Erythroblast (primary cell): ENCODE measurements around the gene LRP1B.

ENCODE experiments used
- DNase-seq, 2 experiments: peaks; one replicate each; lab custom pipeline; 2025; lab: John Stamatoyannopoulos, UW
- GATA1 ChIP-seq: IDR thresholded peaks from 2 replicates; pipeline ENCODE4 v1.6.1; 2011; ENCODE audit warnings: low read depth, mild to moderate bottlenecking, control low read depth, low read length, moderate library complexity
- POLR2A ChIP-seq: IDR thresholded peaks from 2 replicates; pipeline ENCODE4 v1.6.1; 2011; ENCODE audit warnings: mild to moderate bottlenecking, low read length

LRP1B gene

DNA sequence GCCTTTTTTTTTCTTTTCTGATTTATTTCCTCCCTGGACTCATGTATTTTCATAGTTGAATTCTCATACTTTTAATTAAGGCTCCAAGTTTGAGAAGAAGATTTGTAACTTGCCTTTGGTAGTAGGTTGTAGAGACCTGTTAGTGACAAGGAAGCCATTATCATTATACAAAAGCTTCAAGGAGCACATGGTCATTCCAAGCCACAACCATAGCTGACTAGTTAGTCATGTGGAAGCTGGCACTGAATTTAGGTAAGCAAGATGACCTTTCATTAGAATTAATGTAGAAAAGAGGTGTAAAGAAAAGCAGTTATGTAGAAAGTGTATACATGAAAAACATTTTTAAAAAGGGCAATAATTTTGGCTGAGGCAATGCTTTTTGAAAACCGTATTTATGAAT is 89.7 kb downstream of the LRP1B start:
- TF ChIP-seq POLR2A (no peak), GATA1 (no peak)
- no peak for DNase-seq

- TF ChIP-seq GATA1 (no peak), POLR2A (no peak)
- no peak for DNase-seq
Observed at GRCh38 chr2:142040556-142040955, 90.3 kb downstream of the LRP1B start.

DNA sequence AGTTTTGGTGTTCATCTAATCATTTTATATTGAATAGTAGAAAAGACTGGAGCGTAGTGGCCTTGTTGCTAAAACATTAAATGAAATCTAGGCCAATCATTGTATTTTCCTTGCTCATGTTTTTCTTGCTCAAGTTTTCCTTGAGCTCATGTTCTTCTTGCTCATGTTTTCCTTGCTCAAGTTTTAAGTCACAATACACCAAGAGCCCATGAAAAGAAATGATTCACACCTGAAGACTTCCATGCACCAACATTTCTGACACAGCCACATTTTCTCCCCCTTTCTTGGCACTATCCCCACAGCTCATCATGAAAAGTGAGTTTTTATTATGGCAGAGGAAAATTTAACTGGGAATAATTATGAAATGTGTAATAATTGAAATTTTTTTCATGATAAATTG is 92.0 kb downstream of the LRP1B start:
- TF ChIP-seq POLR2A (no peak), GATA1 (no peak)
- no peak for DNase-seq

- DNase-seq: no peak
- TF ChIP-seq POLR2A: no peak
- TF ChIP-seq GATA1: no peak
Observed at GRCh38 chr2:142037744-142038143, 93.1 kb downstream of the LRP1B start.

GRCh38 chr2:142037066-142037465 is 93.8 kb downstream of the LRP1B start:
- TF ChIP-seq GATA1 (no peak), POLR2A (no peak)
- no peak for DNase-seq

DNA sequence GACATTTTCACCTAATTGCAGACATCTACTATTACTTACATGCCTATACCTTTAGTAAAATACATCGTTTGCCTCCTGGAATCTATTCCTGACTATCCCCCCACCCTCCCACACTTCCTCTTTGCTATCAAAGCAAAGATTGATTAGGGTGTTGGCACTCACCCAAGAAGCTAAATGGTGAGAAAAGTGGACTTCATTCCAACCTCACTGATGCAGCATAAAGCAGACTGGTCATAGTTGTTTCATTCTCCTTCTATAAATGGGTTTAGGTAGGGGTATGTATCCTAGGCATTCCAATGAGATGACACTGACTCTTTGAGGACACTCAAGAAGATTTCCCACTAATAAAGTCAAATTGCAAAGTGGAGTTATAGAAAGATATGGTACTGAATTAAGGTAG is 97.4 kb downstream of the LRP1B start:
- no peak for DNase-seq

DNA sequence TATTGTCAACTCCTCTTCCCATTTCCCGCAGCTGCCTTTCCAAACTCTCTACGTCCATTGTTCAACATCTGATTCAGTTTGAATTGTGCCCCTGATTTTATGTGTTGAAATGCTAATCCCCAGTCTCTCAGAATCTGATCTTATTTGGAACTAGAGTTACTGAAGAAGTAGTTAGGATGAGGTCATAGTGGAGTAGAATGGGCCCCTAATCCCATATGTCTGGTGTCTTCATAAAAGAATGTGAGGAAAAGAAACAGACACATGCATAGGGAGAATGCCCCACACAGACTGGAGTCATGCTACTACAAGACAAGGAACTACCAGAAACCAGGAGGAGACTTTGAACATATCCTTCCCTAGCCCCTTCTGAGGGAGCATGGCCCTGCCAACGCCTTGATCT is 99.2 kb downstream of the LRP1B start:
- no peak for TF ChIP-seq GATA1
- TF ChIP-seq POLR2A: no peak
- no peak for DNase-seq

More for the DNA sequence above, 97.4 kb downstream of the LRP1B start:
- TF ChIP-seq GATA1 (no peak), POLR2A (no peak)

DNA sequence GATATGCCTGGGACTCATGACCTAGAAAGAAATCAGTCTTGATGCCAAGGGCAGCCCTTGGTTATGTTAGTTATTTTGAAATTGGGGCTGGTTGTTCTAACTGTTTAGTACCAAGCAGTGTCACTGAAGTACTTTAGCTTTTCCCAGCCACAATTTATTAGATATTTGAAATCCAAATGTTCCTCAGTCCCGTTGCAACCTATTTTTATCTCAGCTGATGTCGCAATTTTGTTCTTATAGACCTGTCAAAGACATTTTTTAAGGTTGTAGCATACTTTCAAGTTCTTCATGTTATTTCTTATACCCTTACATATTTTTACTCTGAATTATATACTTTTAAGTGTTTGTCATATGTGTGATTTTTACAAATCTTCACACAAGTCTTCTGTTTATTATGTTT is 100.1 kb downstream of the LRP1B start:
- DNase-seq: no peak
- no peak for TF ChIP-seq POLR2A
- TF ChIP-seq GATA1: no peak

GRCh38 chr2:142029974-142030373 is 100.8 kb downstream of the LRP1B start:
- TF ChIP-seq POLR2A (no peak), GATA1 (no peak)
- DNase-seq: no peak

- TF ChIP-seq POLR2A: no peak
- no peak for TF ChIP-seq GATA1
- DNase-seq: no peak
Observed at GRCh38 chr2:142025394-142025793, 105.4 kb downstream of the LRP1B start.

DNA sequence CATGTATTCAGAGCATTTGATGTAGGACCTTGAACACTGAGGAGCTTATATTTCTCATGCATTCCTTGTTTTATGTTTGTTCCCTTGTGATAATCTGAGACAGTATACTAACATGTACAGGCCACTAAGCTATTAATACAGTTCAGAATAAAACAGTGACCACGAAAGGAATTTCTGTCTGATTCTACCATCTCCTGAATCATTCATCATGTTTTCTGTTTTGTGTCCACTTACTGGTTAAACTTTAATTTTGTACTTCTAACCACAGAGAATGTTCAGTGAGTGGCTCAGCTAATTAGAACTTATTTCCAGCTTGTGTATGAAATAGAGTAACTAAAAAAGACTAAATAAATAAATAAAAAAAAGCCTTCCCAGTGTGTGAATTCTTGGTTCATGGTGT is 110.4 kb downstream of the LRP1B start:
- DNase-seq: no peak
- TF ChIP-seq POLR2A (no peak), GATA1 (no peak)

- TF ChIP-seq POLR2A (no peak), GATA1 (no peak)
- no peak for DNase-seq
Observed at GRCh38 chr2:142014536-142014935, 116.3 kb downstream of the LRP1B start.

GRCh38 chr2:142012797-142013196 is 118.0 kb downstream of the LRP1B start:
- no peak for TF ChIP-seq GATA1
- TF ChIP-seq POLR2A: no peak
- DNase-seq: no peak

GRCh38 chr2:142010477-142011270 is 120.1 kb downstream of the LRP1B start:
- no peak for DNase-seq
- TF ChIP-seq GATA1: no peak
- no peak for TF ChIP-seq POLR2A

GRCh38 chr2:142008135-142008744 is 122.6 kb downstream of the LRP1B start:
- no peak for DNase-seq

More at GRCh38 chr2:142008135-142008744, 122.6 kb downstream of the LRP1B start:
- TF ChIP-seq POLR2A: no peak
- TF ChIP-seq GATA1: no peak
